IPS-18c (cell line): ENCODE measurements around the gene HECTD4.
"Not testable (repeated sequence)": the region's sequence is repeated elsewhere in the genome, so short reads cannot be mapped to it uniquely, and the experiment has no call there.

ENCODE experiments used
- H3K4me3 ChIP-seq: 2 replicates; pipeline ENCODE4 v1.7.0; 2013; ENCODE audit warnings: low read depth, mild to moderate bottlenecking, low read length, moderate library complexity; ENCODE audit not compliant: insufficient read depth
- H3K9me3 ChIP-seq: one replicate; pipeline ENCODE4 v1.6.1; 2013; ENCODE audit warnings: mild to moderate bottlenecking, low read length, moderate library complexity; ENCODE audit not compliant: control insufficient read depth, insufficient read depth

The HECTD4 gene

DNA sequence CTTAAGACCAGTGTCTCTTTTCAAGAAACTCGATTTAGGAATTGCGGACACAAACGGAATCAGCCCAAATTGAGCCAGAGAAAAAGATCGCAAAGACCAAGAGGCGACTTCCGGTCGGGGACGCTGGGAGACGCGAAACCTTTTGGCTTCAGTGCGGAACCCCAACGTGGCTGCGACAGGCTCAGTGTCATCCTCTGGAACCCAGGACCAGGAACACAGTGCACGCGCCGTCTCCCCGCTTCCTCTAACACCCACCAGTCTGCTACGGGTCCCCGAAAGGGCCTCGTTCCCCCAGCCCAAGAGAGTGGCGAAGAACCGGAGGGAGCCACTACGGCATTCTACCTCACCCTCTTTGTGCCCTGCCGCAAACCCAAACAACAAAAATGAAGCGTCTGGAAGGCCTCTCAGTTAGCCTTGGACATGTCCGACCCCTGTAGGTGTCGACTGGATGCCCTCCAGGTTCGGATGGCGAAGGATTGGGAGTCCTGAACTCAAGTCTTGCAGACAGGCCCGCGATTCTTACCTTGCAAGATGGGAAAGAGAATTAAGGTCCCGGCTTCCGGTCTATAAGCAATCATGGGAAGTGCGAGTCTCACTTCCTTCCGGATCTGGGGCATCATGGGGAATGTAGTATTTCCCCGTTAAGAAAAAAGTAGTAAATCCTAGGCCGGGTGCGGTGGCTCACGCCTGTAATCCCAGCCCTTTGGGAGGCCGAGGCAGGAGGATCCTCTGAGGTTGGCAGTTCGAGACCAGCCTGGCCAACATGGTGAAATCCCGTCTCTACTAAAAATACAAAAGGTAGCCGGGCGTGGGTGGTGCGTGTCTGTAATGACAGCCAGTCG, 27.1 kb upstream of the HECTD4 start, which contains the start of gene RPL6:
Gene RPL6 (minus strand): TSS at position 542 of the 842 bp plus-strand sequence. CDS start 949 bp downstream, outside the sequence.
- H3K4me3 ChIP-seq = peak within 1 kb of the TSS; percentile 99

DNA sequence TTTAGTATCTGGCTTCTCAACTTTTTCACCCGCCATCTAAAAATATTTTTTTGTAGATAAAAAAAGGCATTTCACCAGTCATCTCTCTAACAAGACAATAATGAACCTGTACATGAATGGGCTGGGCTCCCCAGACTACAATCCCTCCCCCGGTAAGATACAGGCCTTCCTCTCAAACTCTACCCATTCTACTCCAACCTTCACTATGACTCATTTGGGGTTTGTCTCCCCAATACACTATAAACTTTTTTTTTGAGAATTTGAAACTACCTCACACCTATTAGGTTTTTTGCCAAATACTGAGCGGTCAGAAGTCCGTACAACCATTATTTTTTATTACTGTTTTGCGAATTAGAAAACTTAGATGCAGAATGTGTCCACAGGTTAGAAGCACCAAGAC, 26.4 kb upstream of the HECTD4 start:
- H3K9me3 ChIP-seq = no peaks in the 10 kb centered on the region
- peak overlapping the region; percentile 99 for H3K4me3 ChIP-seq

More for the DNA sequence above, 27.1 kb upstream of the HECTD4 start, which contains the start of gene RPL6:
- H3K9me3 ChIP-seq = no peaks in the 10 kb centered on the region

DNA sequence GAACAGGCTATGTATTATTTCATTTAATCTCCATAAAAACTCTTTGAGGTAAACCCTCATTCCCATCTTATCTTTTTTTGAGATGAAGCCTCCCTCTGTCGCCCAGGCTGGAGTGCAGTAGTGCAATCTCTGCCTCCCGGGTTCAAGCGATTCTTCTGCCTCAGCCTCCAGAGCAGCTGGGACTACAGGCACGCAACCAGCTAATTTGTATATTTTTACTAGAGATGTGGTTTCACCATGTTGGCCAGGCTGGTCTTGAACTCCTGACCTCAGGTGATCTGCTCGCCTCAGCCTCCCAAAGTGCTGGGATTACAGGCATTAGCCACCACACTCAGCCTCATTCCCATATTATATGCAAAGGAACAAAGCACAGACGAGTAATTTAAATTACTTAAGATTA, 25.5 kb upstream of the HECTD4 start:
- H3K4me3 ChIP-seq = peak overlapping the region; percentile 99
- not testable (repeated sequence) for H3K9me3 ChIP-seq

GRCh38 chr12:112406519-112407488, 24.6 kb upstream of the HECTD4 start:
- Histone ChIP-seq H3K9me3 (no peaks in the 10 kb centered on the region), H3K4me3 (no peak overlapping the region; the same call in 1 of the 2 replicates)

DNA sequence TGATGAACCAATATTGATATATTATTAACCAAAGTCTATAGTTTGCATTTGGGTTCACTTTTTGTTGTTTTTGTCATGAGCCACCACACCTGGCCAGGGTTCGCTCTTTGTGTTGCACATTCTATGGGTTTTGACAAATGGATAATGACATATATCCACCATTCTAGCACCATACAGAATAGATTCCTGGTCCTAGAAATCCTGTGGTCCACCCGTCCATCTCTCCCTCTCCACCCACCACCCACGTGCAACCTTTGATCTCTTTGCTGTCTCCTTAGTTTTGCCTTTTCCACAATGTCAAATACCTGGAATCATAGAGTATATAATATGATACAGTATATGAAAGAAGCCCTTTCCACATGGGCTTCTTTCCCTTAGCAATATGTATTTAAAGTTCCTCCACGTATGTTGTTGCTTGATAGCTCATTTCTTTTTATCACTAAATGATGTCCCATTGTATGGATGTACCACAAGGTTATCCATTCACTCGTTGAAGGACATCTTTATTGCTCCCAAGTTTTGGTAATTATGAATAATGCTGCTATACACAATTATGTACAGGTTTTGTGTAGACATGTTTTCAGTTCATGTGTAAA, 19.8 kb upstream of the HECTD4 start:
- no peaks in the 10 kb centered on the region for H3K9me3 ChIP-seq
- no peak overlapping the region for H3K4me3 ChIP-seq

- no peak overlapping the region for H3K4me3 ChIP-seq
- H3K9me3 ChIP-seq = no peaks in the 10 kb centered on the region
These were observed 18.8 kb upstream of the HECTD4 start for GRCh38 chr12:112401054-112401453.

GRCh38 chr12:112393328-112393727, 11.1 kb upstream of the HECTD4 start:
- no peak overlapping the region for H3K4me3 ChIP-seq
- no peaks in the 10 kb centered on the region for H3K9me3 ChIP-seq

GRCh38 chr12:112389922-112390654, 7.9 kb upstream of the HECTD4 start:
- not testable (repeated sequence) for H3K9me3 ChIP-seq, H3K4me3 ChIP-seq

DNA sequence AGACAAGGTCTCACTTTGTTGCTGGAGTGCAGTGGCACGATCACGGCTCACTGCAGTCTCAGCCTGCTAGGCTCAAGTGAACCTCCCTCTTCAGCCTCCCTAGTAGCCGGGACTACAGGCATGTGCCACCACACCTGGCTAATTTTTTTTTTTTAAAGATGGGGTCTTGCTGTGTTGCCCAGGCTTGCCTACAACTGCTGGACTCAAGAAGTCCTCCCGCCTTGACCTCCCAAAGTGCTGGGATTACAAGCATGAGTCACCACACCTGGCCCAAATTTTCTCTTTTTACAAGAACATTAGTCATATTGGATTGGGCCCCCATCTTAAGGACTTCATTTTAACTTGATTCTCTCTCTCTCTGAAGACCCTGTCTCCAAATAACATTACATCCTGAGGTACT, 7.0 kb upstream of the HECTD4 start:
- no peaks in the 10 kb centered on the region for H3K9me3 ChIP-seq
- H3K4me3 ChIP-seq = no peak overlapping the region

DNA sequence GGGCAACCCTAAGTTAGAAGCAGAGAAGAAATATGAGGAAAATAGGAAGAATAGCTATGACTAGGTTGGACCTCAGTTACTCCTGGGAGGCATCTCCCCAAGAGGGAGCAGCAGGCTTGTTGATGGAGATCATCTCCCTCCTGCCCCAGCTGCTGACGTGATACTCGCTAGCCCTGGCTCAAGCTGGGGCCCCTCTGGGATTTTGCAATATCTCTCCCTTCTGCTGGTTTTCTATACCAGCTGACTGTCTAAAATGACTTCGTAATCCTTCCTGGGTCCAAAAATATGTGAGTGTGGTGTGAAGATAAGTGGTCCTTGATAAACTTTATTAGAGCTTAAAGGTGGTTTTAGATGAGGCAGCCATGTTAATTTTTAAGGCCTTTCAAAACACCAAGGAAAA, 4.5 kb upstream of the HECTD4 start:
- Histone ChIP-seq H3K4me3 (no peak overlapping the region), H3K9me3 (no peaks in the 10 kb centered on the region)

GRCh38 chr12:112382866-112383265, 635 bp upstream of the HECTD4 start:
- Histone ChIP-seq H3K9me3 (no peaks in the 10 kb centered on the region), H3K4me3 (no peak overlapping the region; the same call in 1 of the 2 replicates)

DNA sequence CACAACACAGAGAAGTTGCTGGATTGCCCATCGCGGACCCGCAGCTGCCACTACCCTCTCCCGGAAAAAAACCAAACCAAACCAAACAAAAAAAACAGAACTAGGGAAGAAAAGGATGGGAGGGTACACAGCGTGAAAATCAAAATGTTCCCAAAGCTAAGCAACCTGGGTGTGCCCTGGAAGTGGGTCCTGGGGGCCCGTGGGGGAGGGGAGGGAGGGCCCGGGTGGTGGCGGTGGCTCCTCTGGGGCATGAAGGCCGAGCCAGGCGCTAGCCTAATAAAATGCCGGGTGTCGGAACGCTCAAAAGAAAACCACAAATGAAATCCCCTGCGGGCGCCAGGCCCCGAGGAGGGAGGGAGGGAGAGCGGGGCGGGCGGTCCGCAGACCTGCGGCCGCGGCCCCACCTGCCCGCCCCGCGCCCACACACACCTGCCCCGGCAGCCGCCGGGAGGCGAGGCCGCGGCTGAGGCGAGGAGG, 787 bp downstream of the HECTD4 start:
- H3K9me3 ChIP-seq = no peaks in the 10 kb centered on the region
- H3K4me3 ChIP-seq = peak overlapping the region; percentile 83

DNA sequence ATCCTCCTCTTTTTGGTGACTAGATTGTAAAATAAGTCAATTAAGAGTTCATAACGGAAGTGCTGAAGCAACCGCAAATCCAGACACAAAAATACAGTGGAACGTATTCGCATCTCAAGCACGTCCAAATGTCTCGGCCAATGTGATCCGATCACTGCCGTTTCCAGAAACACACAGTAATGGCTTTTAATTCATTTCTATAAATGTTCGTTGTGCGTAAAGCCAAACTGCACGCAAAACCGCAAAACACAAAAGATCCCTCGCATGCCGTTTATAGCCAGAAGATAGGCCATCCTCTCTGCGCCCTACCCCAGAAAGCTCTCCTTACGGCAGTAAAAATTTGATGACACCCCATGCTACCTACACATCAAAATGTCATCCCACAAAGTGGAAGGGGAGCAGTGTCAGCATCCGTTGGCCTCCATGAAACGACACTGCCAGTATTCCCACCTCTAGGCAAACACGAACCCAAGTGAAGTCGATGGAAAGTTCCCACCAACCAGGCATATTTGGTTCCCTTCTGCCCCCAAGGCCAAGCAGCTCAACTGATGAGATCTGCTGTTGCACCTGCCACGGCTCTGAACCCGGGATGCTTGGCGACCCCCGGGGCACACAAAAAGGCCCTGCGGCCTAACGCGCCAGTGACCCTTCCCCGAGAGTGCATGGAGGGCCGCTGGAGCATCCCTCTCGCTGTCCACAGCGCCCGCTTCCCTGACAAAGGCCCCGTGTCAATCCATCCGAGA, 1.4 kb downstream of the HECTD4 start:
- H3K4me3 ChIP-seq = peak overlapping the region; percentile 83
- H3K9me3 ChIP-seq = no peaks in the 10 kb centered on the region

- Histone ChIP-seq H3K9me3 (no peaks in the 10 kb centered on the region), H3K4me3 (no peak overlapping the region)
These were observed 7.1 kb downstream of the HECTD4 start for GRCh38 chr12:112375105-112375504.

DNA sequence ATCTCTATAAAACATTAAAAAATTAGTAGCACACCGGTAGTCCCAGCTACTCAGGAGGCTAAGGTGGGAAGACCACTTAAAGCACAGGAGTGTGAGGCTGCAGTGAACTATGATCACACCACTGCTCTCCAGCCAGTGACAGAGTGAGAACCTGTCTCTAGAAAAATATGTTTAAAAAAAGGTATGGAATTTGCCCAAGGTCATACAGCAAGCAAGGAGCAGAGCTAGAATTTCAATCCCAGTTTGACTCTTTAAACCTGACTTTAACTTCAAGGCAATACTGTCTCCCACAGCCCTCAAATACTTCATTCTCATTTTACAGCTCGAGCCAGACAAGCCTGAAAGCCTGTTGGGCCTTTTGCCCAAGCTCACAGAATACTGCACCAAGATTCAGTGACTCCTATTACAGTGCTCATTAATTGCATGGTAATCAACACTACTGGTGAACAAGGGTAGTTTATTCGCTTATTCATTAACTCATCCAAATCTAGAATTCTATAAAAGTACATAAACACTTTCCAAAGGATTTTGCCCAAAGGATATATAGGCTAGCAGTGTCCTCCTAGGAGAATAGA, 8.0 kb downstream of the HECTD4 start:
- Histone ChIP-seq H3K9me3 (no peaks in the 10 kb centered on the region), H3K4me3 (no peak overlapping the region)
